GM23338 (cell line): ENCODE data around the gene RAB22A.

Experiments
- EZH2 ChIP-seq: fragments of 200-600 bp; sonication (generic); IDR thresholded peaks from one replicate; pipeline ENCODE4 v1.8.0; 2017; ENCODE audit warnings: antibody characterized with exemption, mild to moderate bottlenecking, low read depth; ENCODE audit not compliant: unreplicated experiment
- POLR2AphosphoS5 ChIP-seq: IDR thresholded peaks from 2 replicates; pipeline ENCODE4 v1.6.1; 2016; ENCODE audit warnings: antibody characterized with exemption, low read depth
- REST ChIP-seq: IDR thresholded peaks from one replicate; pipeline ENCODE4 v1.6.1; 2018; ENCODE audit warnings: antibody characterized with exemption; ENCODE audit not compliant: unreplicated experiment
- TF ChIP-seq, protein P1 (sequence below), 2 experiments: fragments of 200-600 bp in 1 of 2; sonication (generic) in 1 of 2; conservative IDR thresholded peaks; 2 replicates each; pipeline versions ENCODE4 v1.5.1 to v1.6.1; 2016 to 2017; ENCODE audit warnings: antibody characterized with exemption in 2 of 2, low read depth in 2 of 2, mild to moderate bottlenecking in 2 of 2, moderate library complexity in 1 of 2

- TF ChIP-seq EZH2, result no peak
- TF ChIP-seq, protein P1, sequence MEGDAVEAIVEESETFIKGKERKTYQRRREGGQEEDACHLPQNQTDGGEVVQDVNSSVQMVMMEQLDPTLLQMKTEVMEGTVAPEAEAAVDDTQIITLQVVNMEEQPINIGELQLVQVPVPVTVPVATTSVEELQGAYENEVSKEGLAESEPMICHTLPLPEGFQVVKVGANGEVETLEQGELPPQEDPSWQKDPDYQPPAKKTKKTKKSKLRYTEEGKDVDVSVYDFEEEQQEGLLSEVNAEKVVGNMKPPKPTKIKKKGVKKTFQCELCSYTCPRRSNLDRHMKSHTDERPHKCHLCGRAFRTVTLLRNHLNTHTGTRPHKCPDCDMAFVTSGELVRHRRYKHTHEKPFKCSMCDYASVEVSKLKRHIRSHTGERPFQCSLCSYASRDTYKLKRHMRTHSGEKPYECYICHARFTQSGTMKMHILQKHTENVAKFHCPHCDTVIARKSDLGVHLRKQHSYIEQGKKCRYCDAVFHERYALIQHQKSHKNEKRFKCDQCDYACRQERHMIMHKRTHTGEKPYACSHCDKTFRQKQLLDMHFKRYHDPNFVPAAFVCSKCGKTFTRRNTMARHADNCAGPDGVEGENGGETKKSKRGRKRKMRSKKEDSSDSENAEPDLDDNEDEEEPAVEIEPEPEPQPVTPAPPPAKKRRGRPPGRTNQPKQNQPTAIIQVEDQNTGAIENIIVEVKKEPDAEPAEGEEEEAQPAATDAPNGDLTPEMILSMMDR (conservative IDR thresholded peaks at IDR 0.05; ENCODE audit: low read depth in 2 of 2), result no peak
- TF ChIP-seq POLR2AphosphoS5, result no peak
- no peak for TF ChIP-seq REST
Measured at GRCh38 chr20:58375759-58376352, 66.3 kb downstream of the RAB22A start.
